ENCODE data around the gene ELAPOR1.

Gene ELAPOR1, protein sequence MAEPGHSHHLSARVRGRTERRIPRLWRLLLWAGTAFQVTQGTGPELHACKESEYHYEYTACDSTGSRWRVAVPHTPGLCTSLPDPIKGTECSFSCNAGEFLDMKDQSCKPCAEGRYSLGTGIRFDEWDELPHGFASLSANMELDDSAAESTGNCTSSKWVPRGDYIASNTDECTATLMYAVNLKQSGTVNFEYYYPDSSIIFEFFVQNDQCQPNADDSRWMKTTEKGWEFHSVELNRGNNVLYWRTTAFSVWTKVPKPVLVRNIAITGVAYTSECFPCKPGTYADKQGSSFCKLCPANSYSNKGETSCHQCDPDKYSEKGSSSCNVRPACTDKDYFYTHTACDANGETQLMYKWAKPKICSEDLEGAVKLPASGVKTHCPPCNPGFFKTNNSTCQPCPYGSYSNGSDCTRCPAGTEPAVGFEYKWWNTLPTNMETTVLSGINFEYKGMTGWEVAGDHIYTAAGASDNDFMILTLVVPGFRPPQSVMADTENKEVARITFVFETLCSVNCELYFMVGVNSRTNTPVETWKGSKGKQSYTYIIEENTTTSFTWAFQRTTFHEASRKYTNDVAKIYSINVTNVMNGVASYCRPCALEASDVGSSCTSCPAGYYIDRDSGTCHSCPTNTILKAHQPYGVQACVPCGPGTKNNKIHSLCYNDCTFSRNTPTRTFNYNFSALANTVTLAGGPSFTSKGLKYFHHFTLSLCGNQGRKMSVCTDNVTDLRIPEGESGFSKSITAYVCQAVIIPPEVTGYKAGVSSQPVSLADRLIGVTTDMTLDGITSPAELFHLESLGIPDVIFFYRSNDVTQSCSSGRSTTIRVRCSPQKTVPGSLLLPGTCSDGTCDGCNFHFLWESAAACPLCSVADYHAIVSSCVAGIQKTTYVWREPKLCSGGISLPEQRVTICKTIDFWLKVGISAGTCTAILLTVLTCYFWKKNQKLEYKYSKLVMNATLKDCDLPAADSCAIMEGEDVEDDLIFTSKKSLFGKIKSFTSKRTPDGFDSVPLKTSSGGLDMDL

GRCh38 chr1:109113590-109114341, at the start of gene ELAPOR1:
Gene ELAPOR1, plus strand, starts transcription at chr1:109114115. Its CDS starts 69 bp downstream, at chr1:109114184.
- peak; percentile 84 for DNase-seq (ENCODE audit: low read depth)

- DNase-seq (ENCODE audit: low read depth): no peak
Observed at GRCh38 chr1:109065137-109065536, 48.8 kb upstream of the ELAPOR1 start.

DNA sequence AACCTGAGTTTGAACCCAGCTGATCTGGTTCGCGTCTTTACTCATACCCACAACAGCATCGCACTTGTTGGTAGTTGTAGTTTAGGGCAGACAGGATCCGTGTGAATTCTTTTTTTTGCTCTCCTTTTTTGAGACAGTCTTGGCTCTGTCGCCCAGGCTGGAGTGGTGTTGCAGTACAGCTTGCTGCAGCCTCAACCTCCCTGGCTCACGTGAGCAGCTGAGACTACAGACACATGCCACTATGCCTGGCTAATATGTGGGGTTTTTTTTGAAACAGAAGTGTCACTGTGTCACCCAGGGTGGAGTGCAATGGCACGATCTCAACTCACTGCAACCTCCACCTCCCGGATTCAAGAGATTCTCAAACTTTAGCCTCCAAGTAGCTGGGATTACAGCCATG, 46.0 kb upstream of the ELAPOR1 start:
- no peak for DNase-seq (ENCODE audit: low read depth)

DNA sequence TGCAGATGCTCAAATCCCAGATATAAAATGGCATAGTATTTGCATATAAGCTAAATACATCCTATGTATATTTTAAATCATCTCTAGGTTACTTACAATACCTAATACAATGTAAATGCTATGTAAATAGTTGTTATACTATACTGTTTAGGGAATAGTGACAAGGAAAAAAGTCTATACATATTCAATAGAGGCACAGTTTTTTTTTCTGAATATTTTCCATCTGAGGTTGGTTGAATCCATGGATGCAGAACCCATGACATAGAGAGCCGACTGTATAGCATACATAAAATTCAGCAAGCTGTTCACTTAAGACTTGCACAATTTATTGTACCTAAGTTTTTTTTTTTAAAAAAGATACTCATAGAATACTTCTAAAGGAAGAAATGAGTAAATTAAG, 44.6 kb upstream of the ELAPOR1 start:
- DNase-seq (ENCODE audit: low read depth): no peak

DNA sequence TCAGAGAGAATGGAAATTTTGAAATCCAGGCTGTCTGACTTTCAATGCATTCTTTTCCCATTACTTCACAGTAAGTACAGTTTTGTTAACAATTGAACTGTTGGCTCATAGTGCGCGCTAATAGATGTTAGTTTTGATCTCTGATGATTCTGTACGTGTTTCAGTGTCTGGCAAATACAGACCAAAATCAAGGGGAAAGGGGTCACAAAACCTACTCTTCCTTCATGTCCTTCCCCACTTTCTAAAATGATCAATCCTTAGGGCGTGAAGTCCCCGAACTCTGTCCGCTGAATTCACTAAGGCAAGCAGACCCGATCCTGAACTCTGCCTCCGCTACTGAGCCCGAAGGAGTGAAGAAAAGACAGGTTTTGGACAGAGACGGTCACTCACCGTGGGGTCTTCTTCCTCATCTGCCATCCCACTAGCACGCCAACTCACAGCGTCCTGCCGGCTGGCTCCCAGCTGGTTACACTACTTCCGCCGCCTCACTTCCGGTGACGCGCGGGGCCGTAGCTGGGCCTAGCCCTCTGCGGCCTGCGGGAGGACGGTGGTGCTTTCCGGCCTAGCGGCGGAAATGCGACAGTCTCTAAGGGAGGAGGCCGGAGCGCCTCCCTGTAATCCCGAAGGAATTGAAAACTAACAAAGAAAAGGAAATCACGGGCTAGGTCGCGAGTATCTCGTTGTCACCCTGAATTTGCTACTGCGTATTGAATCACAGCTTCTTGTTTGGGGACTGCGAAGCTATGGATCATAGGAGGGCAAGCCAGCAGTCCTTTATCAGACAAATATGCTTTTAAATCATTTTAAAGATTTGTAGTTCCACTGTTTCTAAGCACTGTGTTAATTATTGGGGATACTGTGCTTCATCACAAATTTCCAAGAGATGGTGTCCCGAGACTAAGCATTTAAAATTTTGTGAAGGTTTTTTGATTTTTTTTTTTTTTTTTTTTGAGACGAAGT, 38.1 kb upstream of the ELAPOR1 start, which contains the start of gene TAF13:
TSS of gene TAF13 (minus strand) at position 473 of the 960 bp plus-strand sequence. CDS start at position 417, 56 bp downstream.
- DNase-seq (ENCODE audit: low read depth): peak; percentile 79

- no peak for DNase-seq (ENCODE audit: low read depth)
Observed at GRCh38 chr1:109078317-109078716, 35.6 kb upstream of the ELAPOR1 start.

GRCh38 chr1:109079240-109079622, 34.7 kb upstream of the ELAPOR1 start:
- no peak for DNase-seq (ENCODE audit: low read depth)

DNA sequence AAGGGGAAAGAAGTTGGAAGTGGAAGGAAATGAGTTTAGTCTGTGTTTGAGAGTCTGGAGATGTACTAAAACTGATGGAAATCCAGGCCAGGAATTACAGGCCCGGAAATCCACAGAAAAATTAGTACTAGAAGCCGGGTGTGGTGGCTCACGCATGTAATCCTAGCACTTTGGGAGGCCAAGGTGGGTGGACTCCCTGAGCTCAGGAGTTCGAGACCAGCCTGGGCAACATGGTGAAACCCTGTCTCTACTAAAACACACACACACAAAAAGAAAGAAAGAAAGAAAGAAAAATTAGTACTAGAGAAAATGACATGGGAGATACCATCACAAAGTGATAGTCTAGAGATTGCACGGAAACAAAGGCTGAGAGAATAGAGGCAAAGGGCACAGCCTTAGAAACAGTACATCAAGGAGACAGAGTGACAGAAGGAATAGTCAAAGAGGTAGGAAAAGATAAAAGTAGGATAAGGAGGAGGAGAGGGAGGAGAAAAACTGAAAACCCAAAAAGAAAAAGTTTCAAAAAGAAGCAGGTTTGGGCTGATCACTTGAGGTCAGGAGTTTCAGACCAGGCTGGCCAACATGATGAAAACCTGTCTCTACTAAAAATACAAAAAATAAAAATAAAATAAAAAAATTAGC, 33.4 kb upstream of the ELAPOR1 start:
- DNase-seq (ENCODE audit: low read depth): no peak

DNA sequence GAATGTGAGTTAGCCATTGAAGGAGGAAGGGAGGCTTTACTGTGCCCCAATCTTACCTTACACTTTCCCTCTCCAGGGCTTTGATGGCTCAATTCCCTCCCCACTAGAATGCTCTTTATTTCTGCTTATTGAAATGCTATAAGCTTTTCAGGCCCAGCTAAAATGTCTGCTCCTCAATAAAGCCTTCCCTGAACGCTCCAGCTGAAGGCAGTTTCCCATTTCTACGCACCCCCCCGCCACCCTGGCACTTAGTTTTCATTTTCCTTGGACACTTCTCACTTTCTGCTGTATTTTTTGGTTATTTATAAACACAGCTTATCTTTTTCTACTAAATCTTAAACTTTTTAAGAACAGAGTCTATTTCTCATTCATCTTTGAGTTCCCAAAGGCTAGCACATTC, 30.4 kb upstream of the ELAPOR1 start:
- DNase-seq (ENCODE audit: low read depth): no peak

DNA sequence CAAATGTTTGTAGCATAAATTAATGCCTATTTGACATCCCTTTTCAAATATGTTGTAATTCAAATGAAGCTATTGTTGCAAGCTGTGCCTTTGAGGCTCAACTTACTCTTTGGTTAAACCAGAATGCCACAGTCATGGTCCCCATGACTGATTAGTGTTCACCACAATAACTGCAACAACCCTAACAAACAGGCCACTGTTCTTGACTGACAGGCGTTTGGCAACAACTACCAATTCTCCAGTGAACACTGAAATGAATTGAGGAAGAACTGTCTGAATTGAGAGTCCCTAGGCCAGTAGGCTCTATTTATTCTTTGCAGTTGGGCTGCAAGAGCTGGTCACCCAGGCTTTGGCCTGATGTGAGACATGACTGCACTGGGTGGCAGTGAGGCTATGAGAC, 30.0 kb upstream of the ELAPOR1 start:
- no peak for DNase-seq (ENCODE audit: low read depth)

DNA sequence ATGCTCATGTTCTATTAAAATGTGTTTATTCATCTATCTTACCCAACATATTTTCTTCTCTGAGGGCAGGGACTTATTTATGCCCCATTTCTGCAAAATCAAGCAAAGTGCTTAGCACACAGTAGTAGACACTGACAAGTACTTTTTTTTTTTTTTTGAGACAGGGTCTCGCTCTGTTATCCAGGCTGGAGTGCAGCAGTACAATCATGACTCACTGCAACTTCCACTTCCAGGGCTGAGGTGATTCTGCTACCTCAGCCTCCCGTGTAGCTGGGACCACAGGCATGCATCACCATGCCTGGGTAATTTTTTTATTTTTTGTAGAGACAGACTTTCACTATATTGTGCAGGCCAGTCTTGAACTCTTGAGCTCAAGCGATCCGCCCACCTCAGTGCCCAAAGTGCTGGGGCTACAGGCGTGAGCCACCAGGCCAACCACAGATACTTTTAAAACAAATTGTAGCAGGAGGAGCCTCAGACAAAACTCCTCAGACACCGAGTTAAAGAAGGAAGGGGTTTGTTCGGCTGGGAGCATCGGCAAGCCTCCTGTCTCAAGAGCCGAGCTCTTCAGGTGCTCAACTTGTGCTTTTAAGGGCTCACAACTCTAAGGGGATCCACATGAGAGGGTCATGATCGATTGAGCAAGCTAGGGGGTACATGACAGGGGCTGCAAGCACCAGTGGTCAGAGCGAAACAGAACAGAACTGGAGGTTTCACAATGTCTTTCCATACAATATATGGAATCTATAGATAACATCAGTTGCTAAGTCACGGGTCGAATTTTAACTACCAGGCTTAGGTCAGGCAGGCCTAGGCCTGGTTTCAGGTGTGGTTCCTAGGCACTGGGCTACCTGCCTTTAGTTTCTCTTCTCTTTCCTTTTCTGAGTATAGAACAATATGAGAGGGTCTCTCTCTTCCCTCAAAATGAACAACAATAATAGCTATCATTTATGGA, 29.1 kb upstream of the ELAPOR1 start:
- no peak for DNase-seq (ENCODE audit: low read depth)

DNA sequence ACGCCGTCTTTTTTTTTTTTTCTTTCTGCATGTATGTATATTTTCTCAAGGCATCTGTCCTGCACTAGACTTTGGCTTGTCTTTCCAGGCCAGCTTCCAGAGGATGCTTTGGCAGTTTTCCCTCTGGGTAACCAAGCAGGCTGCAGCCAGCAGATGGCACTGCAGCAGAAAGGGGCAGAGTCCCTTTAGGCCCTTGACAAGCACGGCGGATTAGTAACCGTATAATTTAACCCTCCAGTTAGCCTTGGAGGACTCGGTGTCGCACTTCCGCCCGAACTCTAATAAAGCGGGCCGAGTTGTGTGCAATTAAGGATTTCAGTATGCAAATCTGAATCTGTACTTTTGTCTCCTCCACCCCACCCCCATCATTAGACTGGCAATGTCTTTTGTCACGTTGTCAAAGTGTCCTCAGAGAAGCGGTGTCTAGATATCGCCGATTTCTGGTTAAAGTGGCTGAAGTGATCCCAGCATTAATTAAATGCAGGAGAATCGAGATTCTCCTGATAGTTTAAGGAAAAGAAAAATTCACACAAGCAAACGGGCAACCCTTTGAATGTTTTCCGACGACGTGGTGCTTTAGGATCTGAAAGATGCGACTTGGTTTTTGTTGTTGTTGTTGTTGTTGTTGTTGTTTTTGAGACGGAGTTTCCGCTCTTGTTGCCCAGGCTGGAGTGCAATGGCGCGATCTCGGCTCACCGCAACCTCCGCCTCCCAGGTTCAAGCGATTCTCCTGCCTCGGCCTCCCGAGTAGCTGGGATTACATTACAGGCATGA, 24.5 kb upstream of the ELAPOR1 start:
- no peak for DNase-seq (ENCODE audit: low read depth)

GRCh38 chr1:109090196-109091077, 23.5 kb upstream of the ELAPOR1 start, which contains the start of gene TMEM167B:
Gene TMEM167B, plus strand, starts transcription at chr1:109090764. Its CDS starts 109 bp downstream, at chr1:109090873.
- DNase-seq (ENCODE audit: low read depth): peak; percentile 78

- no peak for DNase-seq (ENCODE audit: low read depth)
Observed at GRCh38 chr1:109091078-109091838, 22.7 kb upstream of the ELAPOR1 start.

- DNase-seq (ENCODE audit: low read depth): no peak
Observed at GRCh38 chr1:109091839-109092193, 22.1 kb upstream of the ELAPOR1 start.

DNA sequence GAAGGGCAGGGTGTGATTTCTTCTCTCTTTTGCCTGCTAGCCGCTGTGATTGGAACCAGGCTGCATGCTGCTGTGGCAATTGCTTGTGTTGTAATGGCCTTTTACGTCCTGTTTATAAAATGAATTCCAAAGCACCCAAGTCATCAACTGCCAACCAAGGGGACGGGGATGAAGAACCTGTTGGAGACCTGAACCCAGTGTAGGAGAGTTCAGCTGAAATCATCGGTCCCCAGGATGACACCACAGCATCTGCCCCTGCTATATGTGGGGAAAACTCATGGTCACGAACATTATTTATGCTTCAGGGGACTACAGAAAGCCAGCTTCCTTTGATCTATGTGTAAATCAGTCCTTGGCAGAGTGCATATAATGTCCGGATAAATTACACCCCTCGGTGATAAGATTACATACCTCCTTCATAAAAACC, 19.5 kb upstream of the ELAPOR1 start:
- DNase-seq (ENCODE audit: low read depth): no peak
